Measurements from ENCODE around the gene RPL22. TPM values are rescaled to one million over a fixed set of nuclear protein-coding genes. Genes with fewer than 3 reads are reported as not detected.

RPL22 gene
- total and polyA plus RNA-seq, 2 of the 8 experiments (the other 6 are each of a cell fraction or from before 2014, with no cell fraction given), result 133 to 521 TPM

- no peak for TF ChIP-seq NANOG (IDR thresholded peaks at IDR 0.05; ENCODE audit: insufficient read depth, low read depth, low read length, poor library complexity, severe bottlenecking)
- no peak for TF ChIP-seq BACH1 (IDR thresholded peaks at IDR 0.05; ENCODE audit: low read length)
- no peak for TF ChIP-seq CHD1 (IDR thresholded peaks at IDR 0.05; ENCODE audit: low read depth, low read length)
- TF ChIP-seq, protein P1, sequence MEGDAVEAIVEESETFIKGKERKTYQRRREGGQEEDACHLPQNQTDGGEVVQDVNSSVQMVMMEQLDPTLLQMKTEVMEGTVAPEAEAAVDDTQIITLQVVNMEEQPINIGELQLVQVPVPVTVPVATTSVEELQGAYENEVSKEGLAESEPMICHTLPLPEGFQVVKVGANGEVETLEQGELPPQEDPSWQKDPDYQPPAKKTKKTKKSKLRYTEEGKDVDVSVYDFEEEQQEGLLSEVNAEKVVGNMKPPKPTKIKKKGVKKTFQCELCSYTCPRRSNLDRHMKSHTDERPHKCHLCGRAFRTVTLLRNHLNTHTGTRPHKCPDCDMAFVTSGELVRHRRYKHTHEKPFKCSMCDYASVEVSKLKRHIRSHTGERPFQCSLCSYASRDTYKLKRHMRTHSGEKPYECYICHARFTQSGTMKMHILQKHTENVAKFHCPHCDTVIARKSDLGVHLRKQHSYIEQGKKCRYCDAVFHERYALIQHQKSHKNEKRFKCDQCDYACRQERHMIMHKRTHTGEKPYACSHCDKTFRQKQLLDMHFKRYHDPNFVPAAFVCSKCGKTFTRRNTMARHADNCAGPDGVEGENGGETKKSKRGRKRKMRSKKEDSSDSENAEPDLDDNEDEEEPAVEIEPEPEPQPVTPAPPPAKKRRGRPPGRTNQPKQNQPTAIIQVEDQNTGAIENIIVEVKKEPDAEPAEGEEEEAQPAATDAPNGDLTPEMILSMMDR (IDR thresholded peaks at IDR 0.05; ENCODE audit: control extremely low read depth in 1 of 3, insufficient read depth in 1 of 3, low read depth in 1 of 3, low read length in 3 of 3), result no peak
- TF ChIP-seq SIN3A (conservative IDR thresholded peaks at IDR 0.05 in 1 of 2, IDR thresholded peaks at IDR 0.05 in 1 of 2; ENCODE audit: low read depth in 1 of 2, low read length in 2 of 2), result no peak
- TF ChIP-seq POLR2AphosphoS5 (IDR thresholded peaks at IDR 0.05; ENCODE audit: low read depth, low read length), result no peak
- no peak for TF ChIP-seq TEAD4 (IDR thresholded peaks at IDR 0.05; ENCODE audit: low read depth, low read length)
- TF ChIP-seq RBBP5 (IDR thresholded peaks at IDR 0.05; ENCODE audit: borderline replicate concordance, low read depth, low read length), result no peak
- no peak for TF ChIP-seq SAP30 (IDR thresholded peaks at IDR 0.05; ENCODE audit: insufficient read depth, insufficient replicate concordance, low read length)
These were observed 62.7 kb downstream of the RPL22 start (continued) for GRCh38 chr1:6136516-6137220.

Other genes starting within 250 kb of the RPL22 start
- gene NPHP4, start 207.2 kb downstream of the RPL22 start, total RNA-seq (2021; fragmentation: NEBNext Ultra II Directional; extraction: Animal tissue kit (Norgen Biotek cat#: 25700)), result 13.6 and 14.0 TPM in 2 replicates
- gene NPHP4, start 207.2 kb downstream of the RPL22 start, polyA plus RNA-seq (2011; rRNA removed), result 5.8 and 10.3 TPM in 2 replicates
- gene KCNAB2, start 153.7 kb downstream of the RPL22 start, total RNA-seq (2021; fragmentation: NEBNext Ultra II Directional; extraction: Animal tissue kit (Norgen Biotek cat#: 25700)), result 7.0 and 7.1 TPM in 2 replicates
- 4.5 and 6.2 TPM in 2 replicates for gene KCNAB2, start 153.7 kb downstream of the RPL22 start, polyA plus RNA-seq (2011; rRNA removed)
- 0.94 and 1.8 TPM in 2 replicates for gene CHD5, start 19.3 kb downstream of the RPL22 start, total RNA-seq (2021; fragmentation: NEBNext Ultra II Directional; extraction: Animal tissue kit (Norgen Biotek cat#: 25700))
- 0.42 and 0.58 TPM in 2 replicates for gene CHD5, start 19.3 kb downstream of the RPL22 start, polyA plus RNA-seq (2011; rRNA removed)
- 3.9 and 4.2 TPM in 2 replicates for gene RNF207, start 6.5 kb upstream of the RPL22 start, total RNA-seq (2021; fragmentation: NEBNext Ultra II Directional; extraction: Animal tissue kit (Norgen Biotek cat#: 25700))
- gene RNF207, start 6.5 kb upstream of the RPL22 start, polyA plus RNA-seq (2011; rRNA removed), result 5.4 and 15.9 TPM in 2 replicates
- 105 and 106 TPM in 2 replicates for gene ICMT, start 36.4 kb upstream of the RPL22 start, total RNA-seq (2021; fragmentation: NEBNext Ultra II Directional; extraction: Animal tissue kit (Norgen Biotek cat#: 25700))
- 67.4 and 68.4 TPM in 2 replicates for gene ICMT, start 36.4 kb upstream of the RPL22 start, polyA plus RNA-seq (2011; rRNA removed)
- gene HES3, start 44.6 kb upstream of the RPL22 start, total RNA-seq (2021; fragmentation: NEBNext Ultra II Directional; extraction: Animal tissue kit (Norgen Biotek cat#: 25700)), result 54.3 and 67.9 TPM in 2 replicates
- gene HES3, start 44.6 kb upstream of the RPL22 start, polyA plus RNA-seq (2011; rRNA removed), result 38.8 and 105 TPM in 2 replicates
- gene GPR153, start 61.5 kb upstream of the RPL22 start, total RNA-seq (2021; fragmentation: NEBNext Ultra II Directional; extraction: Animal tissue kit (Norgen Biotek cat#: 25700)), result 5.7 and 6.1 TPM in 2 replicates
- 8.1 and 15.6 TPM in 2 replicates for gene GPR153, start 61.5 kb upstream of the RPL22 start, polyA plus RNA-seq (2011; rRNA removed)
- 150 and 151 TPM in 2 replicates for gene ACOT7, start 194.2 kb upstream of the RPL22 start, total RNA-seq (2021; fragmentation: NEBNext Ultra II Directional; extraction: Animal tissue kit (Norgen Biotek cat#: 25700))
- 214 and 263 TPM in 2 replicates for gene ACOT7, start 194.2 kb upstream of the RPL22 start, polyA plus RNA-seq (2011; rRNA removed)
- gene HES2, start 220.3 kb upstream of the RPL22 start, total RNA-seq (2021; fragmentation: NEBNext Ultra II Directional; extraction: Animal tissue kit (Norgen Biotek cat#: 25700)), result 0.15 and 0.36 TPM in 2 replicates
- gene HES2, start 220.3 kb upstream of the RPL22 start, polyA plus RNA-seq (2011; rRNA removed), result 0.53 and 0.86 TPM in 2 replicates
- gene ESPN, start 225.2 kb upstream of the RPL22 start, total RNA-seq (2021; fragmentation: NEBNext Ultra II Directional; extraction: Animal tissue kit (Norgen Biotek cat#: 25700)), result 14.8 and 16.3 TPM in 2 replicates
- gene ESPN, start 225.2 kb upstream of the RPL22 start, polyA plus RNA-seq (2011; rRNA removed), result 5.2 and 13.4 TPM in 2 replicates